ENCODE measurements around the gene RPL21. TPM values are rescaled to one million over a fixed set of nuclear protein-coding genes. Genes with fewer than 3 reads are reported as not detected.

Gene RPL21
- total RNA-seq, 4 donors from 2014 or later: 336 to 1,611 (median 1,228) TPM

DNA sequence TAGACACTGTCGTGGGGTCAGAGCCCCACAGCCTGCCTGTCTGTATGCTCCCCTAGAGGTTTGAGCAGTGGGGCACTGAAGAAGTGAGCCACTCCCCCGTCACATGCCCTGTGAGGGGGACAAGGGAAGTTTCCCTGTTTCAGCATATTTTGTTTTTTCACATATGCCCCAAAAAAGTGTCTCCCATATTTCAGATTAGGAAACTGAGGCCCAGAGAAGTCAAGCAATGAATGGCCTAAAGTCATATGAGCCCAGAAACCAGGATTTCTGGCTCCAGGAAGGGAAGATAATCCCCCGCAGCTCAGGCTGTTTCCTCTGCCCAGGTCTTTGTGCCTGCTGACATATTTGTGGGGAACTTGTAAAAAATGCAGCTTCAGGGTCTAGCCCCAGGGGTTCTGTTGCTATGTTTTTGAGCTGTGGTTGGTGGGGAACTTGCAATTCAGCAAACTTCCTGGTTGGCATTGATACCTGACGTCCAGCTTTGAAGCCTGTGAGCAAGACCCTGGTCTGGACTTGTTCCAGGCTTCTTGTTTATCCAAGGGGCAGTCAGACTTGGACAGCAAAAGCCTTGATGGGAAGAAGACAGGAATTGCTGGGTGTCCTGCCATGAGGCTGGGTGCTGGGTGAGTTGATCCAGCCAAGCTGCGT is 28.8 kb downstream of the RPL21 start:
- TF ChIP-seq EP300 (IDR thresholded peaks at IDR 0.05): no peak
- TF ChIP-seq, protein P1, sequence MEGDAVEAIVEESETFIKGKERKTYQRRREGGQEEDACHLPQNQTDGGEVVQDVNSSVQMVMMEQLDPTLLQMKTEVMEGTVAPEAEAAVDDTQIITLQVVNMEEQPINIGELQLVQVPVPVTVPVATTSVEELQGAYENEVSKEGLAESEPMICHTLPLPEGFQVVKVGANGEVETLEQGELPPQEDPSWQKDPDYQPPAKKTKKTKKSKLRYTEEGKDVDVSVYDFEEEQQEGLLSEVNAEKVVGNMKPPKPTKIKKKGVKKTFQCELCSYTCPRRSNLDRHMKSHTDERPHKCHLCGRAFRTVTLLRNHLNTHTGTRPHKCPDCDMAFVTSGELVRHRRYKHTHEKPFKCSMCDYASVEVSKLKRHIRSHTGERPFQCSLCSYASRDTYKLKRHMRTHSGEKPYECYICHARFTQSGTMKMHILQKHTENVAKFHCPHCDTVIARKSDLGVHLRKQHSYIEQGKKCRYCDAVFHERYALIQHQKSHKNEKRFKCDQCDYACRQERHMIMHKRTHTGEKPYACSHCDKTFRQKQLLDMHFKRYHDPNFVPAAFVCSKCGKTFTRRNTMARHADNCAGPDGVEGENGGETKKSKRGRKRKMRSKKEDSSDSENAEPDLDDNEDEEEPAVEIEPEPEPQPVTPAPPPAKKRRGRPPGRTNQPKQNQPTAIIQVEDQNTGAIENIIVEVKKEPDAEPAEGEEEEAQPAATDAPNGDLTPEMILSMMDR (IDR thresholded peaks at IDR 0.05): no peak
- no peak for TF ChIP-seq POLR2AphosphoS5 (IDR thresholded peaks at IDR 0.05)
- TF ChIP-seq POLR2A (IDR thresholded peaks at IDR 0.05): no peak
- no peaks in the 10 kb centered on the region for H3K27me3 ChIP-seq
- no peaks in the 10 kb centered on the region for H3K4me1 ChIP-seq
- no peaks in the 10 kb centered on the region for H3K9me3 ChIP-seq
- H3K4me3 ChIP-seq: no peak overlapping the region
- ATAC-seq: no peak
- WGBS, 2 donors (ENCODE audit: low coverage in 1 of 2): 60 to 75% methylated on average over 1 to 2 of the region's 5 CpGs
- no peak overlapping the region for H3K27ac ChIP-seq
- no peaks in the 10 kb centered on the region for H3K36me3 ChIP-seq

DNA sequence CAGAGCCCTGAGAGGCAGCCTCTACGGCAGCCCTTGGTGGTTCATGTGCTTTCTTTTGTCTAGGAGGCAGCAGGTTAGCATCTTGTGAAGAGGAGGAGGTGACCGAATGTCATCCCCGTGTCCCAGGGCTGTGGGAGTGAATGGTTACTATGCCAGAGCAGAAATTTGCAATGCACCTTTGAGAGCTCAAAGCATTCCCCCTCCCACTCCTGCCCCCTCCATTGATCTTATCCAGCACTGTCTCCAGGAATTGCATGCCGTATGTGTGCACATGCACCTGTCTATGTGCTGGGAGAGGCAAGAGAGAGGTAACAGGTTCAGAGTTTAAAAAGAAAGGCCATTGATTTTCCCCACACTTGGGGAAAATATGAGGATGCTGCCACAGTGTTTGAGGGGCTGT is 29.5 kb downstream of the RPL21 start:
- H3K9me3 ChIP-seq: no peaks in the 10 kb centered on the region
- ATAC-seq: no peak
- H3K27ac ChIP-seq: no peak overlapping the region
- no peak overlapping the region for H3K4me3 ChIP-seq
- H3K4me1 ChIP-seq: no peaks in the 10 kb centered on the region
- no peaks in the 10 kb centered on the region for H3K27me3 ChIP-seq
- 54% methylated on average over 3 of the region's 4 CpGs; no CpG with 5 or more reads in 1 of the 2 donors for WGBS, 2 donors (ENCODE audit: low coverage in 1 of 2)
- no peak for TF ChIP-seq POLR2AphosphoS5 (IDR thresholded peaks at IDR 0.05)
- TF ChIP-seq, protein P1 (IDR thresholded peaks at IDR 0.05): no peak
- no peaks in the 10 kb centered on the region for H3K36me3 ChIP-seq

GRCh38 chr13:27281420-27281819 is 30.1 kb downstream of the RPL21 start:
- Histone ChIP-seq H3K36me3 (no peaks in the 10 kb centered on the region), H3K27me3 (no peaks in the 10 kb centered on the region), H3K27ac (no peak overlapping the region), H3K4me1 (no peaks in the 10 kb centered on the region), H3K9me3 (no peaks in the 10 kb centered on the region), H3K4me3 (no peak overlapping the region)
- WGBS, 2 donors (ENCODE audit: low coverage in 1 of 2): 80 to 88% methylated on average over 1 of the region's 1 CpG
- no peak for TF ChIP-seq POLR2AphosphoS5 (IDR thresholded peaks at IDR 0.05)
- TF ChIP-seq EP300 (IDR thresholded peaks at IDR 0.05): no peak
- TF ChIP-seq, protein P1 (IDR thresholded peaks at IDR 0.05): no peak
- TF ChIP-seq POLR2A (IDR thresholded peaks at IDR 0.05): no peak
- no peak for ATAC-seq

DNA sequence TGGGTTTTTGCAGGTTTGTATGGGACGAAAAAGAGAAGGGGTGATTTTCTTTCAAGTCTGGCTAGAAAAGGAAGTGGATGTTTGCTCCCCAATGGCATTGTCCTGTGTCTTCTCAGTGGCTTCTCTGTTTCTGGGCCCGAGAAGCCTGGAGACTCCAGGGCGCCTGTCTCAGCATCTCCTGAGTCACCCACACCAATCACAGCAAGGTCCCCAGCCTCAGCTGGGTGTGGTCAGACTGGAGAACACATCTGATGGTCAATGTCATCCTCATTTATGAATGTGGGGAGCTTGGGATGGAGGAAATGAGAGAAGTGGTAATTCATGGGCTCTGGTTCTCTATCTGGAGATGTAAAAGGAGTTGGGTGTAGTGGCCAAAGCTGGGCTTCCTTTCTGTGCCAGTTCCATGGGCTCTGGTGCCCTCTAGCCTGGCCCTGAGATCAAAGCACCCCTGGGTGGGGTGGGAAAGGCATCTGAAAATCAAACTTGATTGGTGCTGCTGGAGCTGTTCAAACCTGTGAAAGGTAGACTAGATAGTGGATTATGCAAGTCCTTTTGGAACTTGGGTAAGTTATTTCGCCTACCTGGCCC is 32.6 kb downstream of the RPL21 start:
- Histone ChIP-seq H3K4me1 (no peaks in the 10 kb centered on the region), H3K27ac (no peak overlapping the region), H3K27me3 (no peaks in the 10 kb centered on the region), H3K4me3 (no peak overlapping the region), H3K9me3 (no peaks in the 10 kb centered on the region), H3K36me3 (no peaks in the 10 kb centered on the region)
- TF ChIP-seq POLR2A (IDR thresholded peaks at IDR 0.05): no peak
- TF ChIP-seq, protein P1 (IDR thresholded peaks at IDR 0.05): peak in 2 of 4 experiments; percentile 19 to 53
- 71 to 81% methylated on average over 1 to 4 of the region's 4 CpGs for WGBS, 2 donors (ENCODE audit: low coverage in 1 of 2)
- ATAC-seq: no peak

GRCh38 chr13:27288392-27288791 is 37.0 kb downstream of the RPL21 start:
- H3K9me3 ChIP-seq: no peaks in the 10 kb centered on the region
- TF ChIP-seq POLR2AphosphoS5 (IDR thresholded peaks at IDR 0.05) (no peak), EP300 (IDR thresholded peaks at IDR 0.05) (no peak), POLR2A (IDR thresholded peaks at IDR 0.05) (no peak)
- no peaks in the 10 kb centered on the region for H3K36me3 ChIP-seq
- no peak overlapping the region for H3K27ac ChIP-seq
- 50 to 100% methylated on average over 1 of the region's 4 CpGs for WGBS, 2 donors (ENCODE audit: low coverage in 1 of 2)
- no peak overlapping the region for H3K4me3 ChIP-seq
- H3K27me3 ChIP-seq: no peaks in the 10 kb centered on the region
- H3K4me1 ChIP-seq: no peaks in the 10 kb centered on the region
- no peak for ATAC-seq
